ENCODE measurements around the gene DNAJB5. TPM values are rescaled to one million over a fixed set of nuclear protein-coding genes. Genes with fewer than 3 reads are reported as not detected.

DNAJB5 gene
- total RNA-seq, 1 donor from 2014 or later: 40.8 TPM

- TF ChIP-seq CTCF (IDR thresholded peaks at IDR 0.05): no peak
- intact Hi-C loops (cut with DNase I): no loop called here
- Histone ChIP-seq H3K27me3 (no peaks in the 10 kb centered on the region), H3K27ac (no peak overlapping the region), H3K36me3 (peaks cover 4 to 13% of the 10 kb centered on the region in 2 donors), H3K4me3 (no peak overlapping the region), H3K9me3 (no peaks in the 10 kb centered on the region), H3K4me1 (no peaks in the 10 kb centered on the region)
- no peak for DNase-seq (ENCODE audit: low spot score in 2 of 2)
Measured at GRCh38 chr9:35026671-35027070, 37.1 kb downstream of the DNAJB5 start.

GRCh38 chr9:35027374-35027773, 37.8 kb downstream of the DNAJB5 start:
- Histone ChIP-seq H3K4me3 (no peak overlapping the region), H3K36me3 (peaks cover 4 to 8% of the 10 kb centered on the region in 2 donors), H3K9me3 (no peaks in the 10 kb centered on the region), H3K4me1 (no peaks in the 10 kb centered on the region), H3K27me3 (no peaks in the 10 kb centered on the region), H3K27ac (no peak overlapping the region)
- no peak for TF ChIP-seq CTCF (IDR thresholded peaks at IDR 0.05)
- DNase-seq (ENCODE audit: low spot score in 2 of 2): no peak
- intact Hi-C loops (cut with DNase I): no loop called here

- H3K27me3 ChIP-seq: no peaks in the 10 kb centered on the region
- no peak for TF ChIP-seq CTCF (IDR thresholded peaks at IDR 0.05)
- H3K4me3 ChIP-seq: no peak overlapping the region
- peaks cover 4 to 5% of the 10 kb centered on the region in 2 donors for H3K36me3 ChIP-seq
- intact Hi-C loops (cut with DNase I): no loop called here
- no peak overlapping the region for H3K27ac ChIP-seq
- H3K9me3 ChIP-seq: no peaks in the 10 kb centered on the region
- no peaks in the 10 kb centered on the region for H3K4me1 ChIP-seq
- DNase-seq (ENCODE audit: low spot score in 2 of 2): no peak
Measured at GRCh38 chr9:35027860-35028259, 38.3 kb downstream of the DNAJB5 start.

- Histone ChIP-seq H3K4me3 (no peak overlapping the region), H3K36me3 (peaks cover 4 to 5% of the 10 kb centered on the region in 2 donors), H3K27me3 (no peaks in the 10 kb centered on the region), H3K4me1 (no peaks in the 10 kb centered on the region), H3K27ac (no peak overlapping the region), H3K9me3 (no peaks in the 10 kb centered on the region)
- no peak for DNase-seq (ENCODE audit: low spot score in 2 of 2)
- intact Hi-C loops (cut with DNase I): no loop called here
- no peak for TF ChIP-seq CTCF (IDR thresholded peaks at IDR 0.05)
Measured at GRCh38 chr9:35028341-35028740, 38.8 kb downstream of the DNAJB5 start.

DNA sequence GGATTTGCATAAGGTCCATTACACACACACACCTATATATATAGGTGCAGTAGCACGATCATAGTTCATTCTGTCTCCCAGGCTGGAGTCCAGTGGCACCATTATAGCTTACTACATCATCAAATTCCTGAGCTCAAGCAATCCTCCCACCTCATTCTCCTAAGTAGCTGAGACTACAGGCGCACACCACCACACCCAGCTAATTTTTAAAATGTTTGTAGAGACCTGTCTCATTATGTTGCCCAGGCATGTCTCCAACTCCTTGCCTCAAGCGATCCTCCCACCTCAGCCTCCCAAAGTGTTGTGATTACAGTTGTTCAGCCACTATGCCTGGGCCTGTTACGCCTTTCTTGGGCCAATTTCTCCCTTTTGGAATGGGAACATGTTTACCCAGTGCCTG, 39.7 kb downstream of the DNAJB5 start:
- no peak for DNase-seq (ENCODE audit: low spot score in 2 of 2)
- no peaks in the 10 kb centered on the region for H3K9me3 ChIP-seq
- no peak overlapping the region for H3K4me3 ChIP-seq
- H3K27ac ChIP-seq: no peak overlapping the region
- peaks cover under 1 to 2% of the 10 kb centered on the region in 2 donors for H3K36me3 ChIP-seq
- intact Hi-C loops (cut with DNase I): no loop called here
- no peaks in the 10 kb centered on the region for H3K4me1 ChIP-seq
- no peaks in the 10 kb centered on the region for H3K27me3 ChIP-seq
- no peak for TF ChIP-seq CTCF (IDR thresholded peaks at IDR 0.05)

DNA sequence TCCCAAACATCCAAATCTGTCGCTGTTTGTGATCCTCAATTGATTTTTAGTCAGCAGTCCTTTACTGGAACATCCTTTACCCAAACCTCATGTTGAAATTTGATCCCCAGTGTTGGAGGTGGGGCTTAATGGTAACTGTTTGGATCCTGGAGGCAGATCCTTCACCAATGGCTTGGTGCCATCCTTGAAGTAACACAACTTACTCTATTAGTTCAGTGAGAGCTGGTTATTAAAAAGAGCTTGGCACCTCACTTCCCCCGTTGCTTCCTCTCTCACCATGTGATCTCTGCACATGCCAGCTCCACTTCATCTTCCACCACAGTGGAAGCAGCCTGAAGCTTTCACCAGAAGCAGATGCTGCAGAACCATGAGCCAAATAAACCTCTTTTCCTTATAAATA, 40.3 kb downstream of the DNAJB5 start:
- no peak for DNase-seq (ENCODE audit: low spot score in 2 of 2)
- Histone ChIP-seq H3K27me3 (no peaks in the 10 kb centered on the region), H3K4me1 (no peaks in the 10 kb centered on the region), H3K36me3 (no peaks in the 10 kb centered on the region), H3K9me3 (no peaks in the 10 kb centered on the region), H3K4me3 (no peak overlapping the region), H3K27ac (no peak overlapping the region)
- intact Hi-C loops (cut with DNase I): no loop called here
- TF ChIP-seq CTCF (IDR thresholded peaks at IDR 0.05): no peak

All from ascending aorta (tissue), 2 donors.